HG03520 (cell line): ENCODE data around the gene FBXL17.

Experiments used
- ATAC-seq: cut with Tn5 transposase; IDR thresholded peaks from one replicate; pipeline ENCODE4 v1.9.1; 2021; ENCODE audit warnings: mild to moderate bottlenecking, moderate library complexity; ENCODE audit not compliant: unreplicated experiment

FBXL17 gene

DNA sequence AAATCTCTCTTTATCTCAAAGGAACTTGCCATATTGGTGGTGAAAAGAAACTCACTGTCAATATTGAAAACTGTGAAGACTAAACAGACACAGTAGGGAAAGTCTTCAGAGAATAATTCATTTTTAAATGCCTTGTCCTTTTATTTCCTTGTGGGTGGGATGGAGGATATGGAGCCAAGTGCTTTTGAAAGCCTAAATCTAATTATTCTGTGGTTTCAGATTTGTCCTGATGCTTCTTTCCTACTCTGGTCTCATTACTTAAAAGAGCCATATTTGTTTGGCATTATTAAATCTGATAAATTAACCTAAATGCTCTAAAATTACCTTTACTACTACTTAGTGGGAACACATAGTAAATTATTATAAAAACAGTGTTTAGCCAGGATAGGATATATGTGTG is 452.8 kb downstream of the FBXL17 start:
- no peak for ATAC-seq

DNA sequence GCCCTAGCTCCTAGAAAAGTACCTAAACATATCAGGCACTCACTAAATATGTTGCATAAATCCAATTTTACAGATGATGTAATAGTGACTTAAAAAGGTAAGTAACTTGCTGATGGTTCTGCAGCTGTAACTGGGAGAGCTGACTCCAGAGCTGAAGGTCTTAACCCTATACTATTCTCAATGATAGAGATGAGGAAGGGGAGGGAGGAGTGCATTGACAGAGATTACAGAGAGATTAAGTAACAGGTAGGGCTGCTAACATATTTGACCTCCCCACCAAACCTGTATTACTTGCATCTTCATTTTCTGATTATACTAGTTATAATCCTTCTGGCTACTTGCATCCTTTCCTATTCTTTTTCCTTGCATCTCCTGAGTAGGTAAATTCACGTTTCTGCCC is 455.8 kb downstream of the FBXL17 start:
- ATAC-seq, result no peak

DNA sequence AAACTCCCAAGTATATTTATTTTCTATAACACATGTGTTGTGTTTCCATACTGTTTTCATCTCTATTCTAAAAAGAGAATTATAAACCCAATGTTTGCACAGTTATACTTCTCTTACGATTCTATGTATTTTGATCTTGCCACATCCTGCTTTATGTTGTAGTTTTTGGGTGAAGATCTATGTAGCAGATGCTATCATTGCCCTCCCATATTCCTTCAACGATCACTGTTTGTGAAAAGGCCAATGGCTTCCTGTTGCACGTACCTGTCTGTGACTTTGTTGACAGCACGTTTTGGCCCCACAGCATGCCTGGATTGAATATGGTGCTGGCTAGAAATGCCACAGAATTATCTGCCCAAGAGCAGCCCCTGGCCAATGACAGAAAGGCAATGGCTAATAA is 456.7 kb downstream of the FBXL17 start:
- no peak for ATAC-seq

DNA sequence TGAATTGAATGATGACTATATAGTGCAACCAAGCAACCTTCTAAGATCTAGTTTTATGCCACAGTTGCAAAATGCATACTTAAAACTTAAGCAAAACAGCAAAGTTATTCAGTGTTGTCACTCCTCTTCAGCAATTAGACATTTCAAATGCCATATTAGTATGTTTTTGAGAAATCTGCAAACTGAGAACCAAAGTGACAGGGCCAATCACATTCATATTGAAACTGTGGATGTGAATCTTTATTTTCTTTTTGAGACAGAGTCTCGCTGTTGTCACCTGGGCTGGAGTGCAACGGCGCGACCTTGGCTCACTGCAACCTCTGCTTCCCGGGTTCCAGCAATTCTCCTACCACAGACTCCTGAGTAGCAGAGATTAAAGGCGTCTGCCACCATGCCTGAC is 461.9 kb downstream of the FBXL17 start:
- ATAC-seq, result peak; percentile 62

DNA sequence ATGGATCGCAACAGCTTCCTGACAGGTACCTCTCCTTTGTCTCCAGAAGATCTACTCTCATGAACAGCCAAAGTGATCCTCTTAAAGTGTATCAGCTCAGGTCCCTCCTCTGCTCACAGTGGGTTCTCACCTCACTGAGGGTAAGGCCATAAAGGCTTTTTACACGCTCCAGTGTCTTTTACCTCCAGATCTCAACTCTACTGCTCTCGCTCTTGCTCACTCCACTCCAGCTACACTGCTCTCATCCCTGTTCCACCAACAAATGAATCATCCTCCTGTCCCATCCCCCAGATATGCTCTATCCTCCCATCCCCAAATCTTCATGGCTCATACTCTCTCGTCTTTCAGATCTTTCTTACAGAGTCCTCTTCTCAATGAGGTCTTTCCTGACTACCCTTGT is 462.5 kb downstream of the FBXL17 start:
- ATAC-seq, result no peak

DNA sequence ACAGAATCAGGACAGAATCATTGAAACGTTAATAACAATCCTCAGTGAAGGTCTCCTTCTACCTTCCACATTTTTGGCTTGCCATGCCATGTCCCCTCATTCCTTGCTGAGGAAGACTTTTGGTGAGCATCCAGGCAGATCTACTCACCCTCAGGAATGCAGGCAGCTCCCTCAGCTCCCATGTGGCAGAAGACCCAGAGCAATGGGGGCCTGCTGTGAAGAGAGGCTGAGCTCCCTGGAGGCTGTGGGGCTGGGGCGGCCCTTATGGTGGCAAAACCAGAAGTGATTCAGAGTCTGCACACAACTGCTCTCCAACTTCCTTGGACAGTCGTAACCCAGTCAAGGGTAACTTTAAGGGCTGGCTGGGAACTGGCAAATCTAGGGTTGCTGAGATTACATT is 463.9 kb downstream of the FBXL17 start:
- no peak for ATAC-seq

DNA sequence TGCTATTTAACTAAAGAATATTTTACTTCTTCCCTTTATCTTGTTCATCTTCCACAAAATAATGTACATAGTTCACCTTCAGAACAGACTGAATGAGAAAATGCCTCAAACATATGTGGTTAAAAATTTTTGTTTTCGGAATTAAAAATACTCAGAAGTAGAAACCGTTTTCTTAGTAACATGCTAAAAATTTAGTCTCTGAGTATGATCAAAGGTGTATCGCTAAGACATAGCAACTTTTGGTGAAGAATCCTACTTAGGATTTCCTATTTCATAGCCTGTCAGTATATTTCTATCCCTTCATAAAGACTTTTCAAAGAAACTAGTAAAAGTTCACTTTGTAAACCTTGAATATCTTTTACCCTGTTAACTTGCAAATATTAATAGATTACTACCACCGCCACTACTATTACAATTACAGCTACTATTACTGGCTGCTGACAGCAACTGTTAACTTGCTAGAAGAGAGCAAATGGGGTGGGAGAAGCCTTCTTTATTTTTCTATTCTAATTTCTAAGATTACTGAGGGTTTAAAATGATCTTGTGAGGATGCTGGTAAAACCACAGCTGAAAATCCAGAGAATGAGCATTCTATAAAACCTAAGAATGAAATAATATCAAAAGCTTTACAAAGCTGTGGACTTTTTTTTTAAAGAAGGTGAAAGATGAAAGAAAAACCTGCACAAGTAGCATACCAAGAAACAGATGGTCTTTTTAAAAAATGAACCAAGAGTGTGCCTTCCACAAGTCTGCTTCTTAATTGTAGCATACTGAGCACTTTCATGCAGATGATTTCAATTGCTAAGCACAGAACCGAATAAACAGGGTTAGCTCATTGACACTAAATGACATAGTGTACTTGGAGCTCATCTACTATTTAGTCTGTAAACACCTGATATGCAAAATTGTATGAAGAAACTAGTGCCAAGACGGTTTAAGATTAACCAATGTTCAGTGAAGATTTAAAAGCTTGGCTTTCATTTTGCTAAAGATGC is 464.9 kb downstream of the FBXL17 start:
- ATAC-seq, result no peak

DNA sequence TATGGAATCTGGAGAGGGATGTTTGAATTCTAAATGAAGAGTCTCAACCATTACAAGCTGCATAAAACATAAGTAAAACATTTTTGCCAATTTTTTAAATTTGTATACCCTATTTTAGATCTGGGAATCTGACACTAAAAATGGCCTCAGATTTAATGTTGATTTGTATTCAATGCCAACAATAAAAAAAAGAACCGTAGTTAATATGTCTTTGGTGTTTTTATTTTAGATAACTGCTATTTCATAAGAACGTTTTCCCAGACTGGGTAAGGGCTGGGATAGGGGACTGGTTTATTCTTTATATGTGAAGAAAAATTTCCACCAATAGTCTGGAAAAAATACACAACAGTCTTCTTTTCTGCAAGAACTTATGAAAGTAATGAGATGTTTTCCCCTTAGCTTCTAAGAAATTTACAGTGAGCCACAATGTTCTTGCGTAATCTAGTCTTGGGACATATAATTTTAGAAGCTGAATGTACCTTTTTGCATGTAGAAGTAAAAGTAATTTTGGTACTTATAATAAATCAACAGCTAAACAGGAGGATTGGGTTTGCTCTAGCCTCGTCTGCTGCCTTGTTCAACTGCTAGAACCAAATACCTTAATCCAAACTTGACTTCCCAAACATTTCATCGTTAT is 466.6 kb downstream of the FBXL17 start:
- no peak for ATAC-seq

DNA sequence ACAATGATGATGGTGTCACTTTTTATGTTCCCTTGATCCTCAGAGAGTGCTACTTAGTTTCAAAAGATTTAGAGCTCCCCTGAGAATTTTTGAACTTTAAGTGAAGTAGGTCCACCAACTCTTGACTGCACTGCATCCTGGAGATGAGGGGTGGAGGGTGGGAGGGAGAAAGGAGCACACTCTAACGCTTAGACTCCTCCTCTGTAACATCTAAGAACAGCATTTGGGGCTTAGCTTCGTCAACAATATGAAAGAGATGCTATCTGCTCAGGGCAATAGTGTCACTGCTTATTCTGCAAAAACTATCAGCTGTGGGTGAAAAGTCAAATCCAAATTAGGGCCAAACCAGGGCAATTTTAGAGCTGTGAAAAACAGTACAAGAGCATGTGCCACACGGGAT is 468.4 kb downstream of the FBXL17 start:
- ATAC-seq, result no peak

DNA sequence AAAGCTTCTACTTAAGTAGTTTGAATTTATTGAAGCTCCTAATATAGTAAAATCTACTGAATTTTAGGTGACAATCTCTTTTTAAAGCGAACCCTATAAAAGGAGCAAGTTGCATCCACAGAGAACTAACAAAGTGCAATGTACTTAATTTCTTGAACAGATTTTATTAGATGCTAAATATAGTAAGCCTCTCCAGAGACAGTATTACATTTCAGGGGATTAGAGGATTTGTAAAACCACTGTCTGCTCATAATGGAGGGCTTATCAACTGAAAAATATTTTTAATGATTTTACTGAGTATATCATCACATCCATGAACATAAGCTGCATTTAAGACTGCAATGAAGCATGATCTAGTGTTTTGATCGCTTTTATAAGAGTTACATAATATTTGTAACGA is 481.2 kb downstream of the FBXL17 start:
- ATAC-seq, result no peak

DNA sequence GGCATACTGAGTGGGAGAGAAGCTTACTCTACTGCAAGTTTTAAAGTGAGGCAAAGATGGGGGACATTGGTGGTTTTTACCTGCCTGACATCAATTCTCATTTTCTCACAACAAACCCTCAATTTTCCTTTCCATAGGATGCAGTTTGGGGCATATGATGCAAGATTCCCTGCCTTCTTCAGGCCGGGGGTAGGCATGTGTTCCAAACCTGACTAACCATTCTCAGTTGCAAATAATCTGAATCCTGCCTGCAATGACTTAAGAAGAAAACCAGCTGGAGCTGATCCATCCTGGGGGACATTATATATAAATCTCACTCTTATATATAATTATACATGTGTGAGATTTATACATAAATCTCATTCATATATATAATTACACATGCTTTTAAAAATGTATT is 487.5 kb downstream of the FBXL17 start:
- ATAC-seq, result no peak

DNA sequence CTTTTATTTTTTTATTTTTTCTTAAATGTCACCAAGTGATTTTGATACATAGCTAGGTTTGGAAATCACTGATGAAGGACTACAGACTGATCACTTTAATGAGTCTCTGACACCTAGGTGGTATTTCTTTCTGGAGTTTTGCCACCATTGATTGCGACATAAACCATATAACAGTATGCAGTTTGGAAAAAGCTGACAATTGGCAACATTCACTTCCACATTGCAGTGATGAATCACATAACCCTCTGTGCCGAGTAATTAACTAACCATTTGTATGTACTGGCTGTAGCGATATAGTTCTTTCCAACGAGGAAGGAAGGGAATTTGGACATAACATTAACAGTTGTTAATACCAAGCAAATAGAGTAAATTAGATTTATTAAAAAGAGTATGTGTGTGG is 488.3 kb downstream of the FBXL17 start:
- no peak for ATAC-seq

DNA sequence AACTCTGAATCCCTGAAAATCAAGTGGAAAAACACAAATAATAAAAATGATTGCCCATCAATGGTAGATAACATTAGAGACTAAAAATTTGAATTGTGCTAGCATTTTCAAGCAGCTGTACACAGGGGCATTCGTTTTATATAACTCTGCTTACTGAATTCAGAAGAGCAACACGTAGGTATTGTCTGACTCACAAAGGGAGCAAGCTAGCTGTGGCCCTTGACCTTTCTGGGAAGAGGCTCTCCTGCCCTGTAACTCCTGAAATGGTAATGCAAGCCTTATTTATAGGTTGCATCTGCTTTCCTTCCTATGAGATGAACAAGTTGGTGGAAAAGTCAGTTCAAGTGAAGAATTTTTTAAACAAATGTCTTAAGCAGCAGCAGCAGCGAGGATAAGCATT is 492.5 kb downstream of the FBXL17 start:
- no peak for ATAC-seq

DNA sequence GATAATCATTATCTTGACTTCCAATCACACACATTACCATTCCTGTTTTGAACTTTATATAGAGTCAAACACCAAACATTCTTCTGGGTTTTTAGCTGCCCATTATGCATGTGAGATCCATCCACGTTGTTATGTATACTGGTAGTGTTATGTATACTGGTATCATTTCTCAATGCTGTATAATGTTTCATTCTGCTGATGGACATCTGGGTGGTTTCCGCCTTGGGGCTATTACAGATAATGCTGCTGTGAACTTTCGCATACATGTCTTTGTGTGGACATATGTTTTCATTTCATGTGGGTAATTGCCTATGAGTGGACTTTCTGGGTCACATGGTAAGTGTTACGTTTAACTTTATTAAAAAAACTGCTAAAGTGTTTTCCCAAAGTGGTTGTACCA is 493.4 kb downstream of the FBXL17 start:
- no peak for ATAC-seq

DNA sequence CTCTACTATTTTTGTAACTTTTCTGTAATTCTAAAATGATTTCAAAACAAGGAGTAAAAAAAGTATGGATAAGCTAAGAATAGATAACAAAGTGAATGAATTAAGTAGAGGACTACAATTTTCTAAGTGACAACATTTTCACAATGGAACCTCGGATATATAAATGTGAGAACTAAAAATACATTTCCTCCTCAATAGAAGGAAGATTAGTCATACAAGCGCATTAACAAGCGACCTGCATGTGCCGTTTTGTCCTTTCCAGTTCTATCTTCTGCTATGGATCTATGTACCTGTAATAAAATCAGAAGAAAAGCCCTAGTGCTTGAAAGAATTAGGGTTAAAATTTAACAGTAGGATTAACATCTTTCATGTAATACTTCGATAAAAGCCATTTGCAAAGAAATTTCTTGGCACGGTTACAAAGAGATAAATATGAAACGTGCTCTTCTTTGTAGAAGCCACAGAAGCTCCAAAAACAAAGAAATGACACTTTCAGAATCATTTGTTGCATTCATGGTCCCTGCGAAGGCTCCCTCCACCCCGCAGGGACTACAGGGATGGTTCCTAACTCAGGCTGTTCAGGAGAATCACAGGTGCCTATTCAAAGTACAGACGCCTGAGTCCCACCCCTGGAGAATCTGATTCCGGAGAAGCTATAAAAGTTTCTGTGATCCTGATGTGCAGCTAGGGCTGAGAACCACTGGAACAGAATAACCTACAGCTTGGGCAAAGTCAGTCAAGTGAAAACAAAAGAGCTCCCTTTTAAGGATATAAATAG is 494.5 kb downstream of the FBXL17 start:
- no peak for ATAC-seq

DNA sequence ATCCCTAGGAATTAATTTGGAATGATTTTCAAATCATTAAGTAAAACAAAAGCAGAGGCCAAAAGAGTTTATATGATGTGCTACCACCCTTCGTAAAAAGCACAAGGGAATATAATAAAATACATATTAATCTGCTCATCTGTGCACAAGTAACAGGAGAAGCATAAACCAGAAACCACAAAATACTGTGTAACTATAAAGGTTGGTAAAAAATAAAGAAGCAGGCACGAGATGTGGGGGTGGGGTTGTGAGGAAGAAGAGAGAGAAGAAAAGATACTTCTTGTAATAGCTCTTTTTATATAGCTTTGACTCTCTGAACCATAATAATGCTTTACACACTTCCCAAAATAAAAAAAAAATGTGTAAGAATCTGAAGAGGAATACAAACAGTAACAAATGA is 496.3 kb downstream of the FBXL17 start:
- ATAC-seq, result no peak

DNA sequence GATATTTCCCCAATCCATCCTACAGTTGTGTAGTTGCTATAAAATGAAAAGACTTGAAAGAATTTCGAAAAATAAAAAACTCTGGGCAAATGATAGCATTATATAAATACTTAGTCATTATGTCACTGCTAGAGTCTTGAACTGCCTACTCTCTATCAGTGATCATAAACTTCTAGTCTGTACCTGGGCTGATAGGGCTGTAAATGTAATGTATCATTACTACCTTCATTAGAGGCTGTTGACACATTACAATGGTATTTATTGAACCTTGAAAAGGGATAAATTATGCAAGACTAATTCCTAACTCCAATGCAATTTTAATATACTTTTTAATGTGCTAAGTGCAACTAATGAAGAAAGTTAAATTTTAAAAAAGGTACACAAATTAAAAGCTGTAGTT is 497.0 kb downstream of the FBXL17 start:
- ATAC-seq, result no peak

DNA sequence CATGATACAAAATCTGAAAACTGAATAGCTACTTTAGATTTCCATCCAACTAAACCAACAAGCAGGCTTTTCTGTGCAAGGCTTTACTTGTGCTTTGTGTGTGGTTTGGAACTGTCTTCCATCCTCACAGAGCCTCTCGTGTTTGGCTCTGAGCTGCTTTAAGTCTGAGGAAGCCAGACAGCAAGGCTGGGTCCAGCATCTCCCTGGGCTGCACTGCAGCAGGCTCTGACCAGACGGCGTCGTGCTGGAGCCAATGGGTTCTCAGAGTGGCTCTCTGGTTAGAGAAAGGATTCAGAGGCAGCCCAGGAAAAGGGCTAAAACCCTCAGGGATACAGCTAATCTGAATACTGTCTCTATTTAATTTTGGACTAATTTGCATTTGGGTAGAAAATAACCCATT is 503.2 kb downstream of the FBXL17 start:
- no peak for ATAC-seq

DNA sequence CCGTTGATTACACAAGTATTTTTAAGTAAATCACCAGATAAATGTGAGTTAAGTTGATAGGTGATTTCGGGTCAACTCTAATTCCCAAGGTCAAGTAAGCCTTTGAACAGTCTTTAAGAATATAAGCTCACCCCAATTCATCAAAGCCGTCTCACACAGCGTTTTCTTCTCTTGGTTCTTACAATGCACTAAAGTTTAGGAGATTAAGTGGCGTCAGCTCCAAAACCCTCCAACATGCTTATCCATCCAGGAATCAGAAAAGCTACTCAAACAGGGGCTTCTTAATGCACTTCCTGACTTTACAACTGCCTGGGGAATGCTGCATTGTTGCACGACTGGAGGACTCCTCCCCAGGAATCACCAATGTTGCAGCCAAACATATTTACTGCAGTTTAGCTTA is 505.0 kb downstream of the FBXL17 start:
- no peak for ATAC-seq

DNA sequence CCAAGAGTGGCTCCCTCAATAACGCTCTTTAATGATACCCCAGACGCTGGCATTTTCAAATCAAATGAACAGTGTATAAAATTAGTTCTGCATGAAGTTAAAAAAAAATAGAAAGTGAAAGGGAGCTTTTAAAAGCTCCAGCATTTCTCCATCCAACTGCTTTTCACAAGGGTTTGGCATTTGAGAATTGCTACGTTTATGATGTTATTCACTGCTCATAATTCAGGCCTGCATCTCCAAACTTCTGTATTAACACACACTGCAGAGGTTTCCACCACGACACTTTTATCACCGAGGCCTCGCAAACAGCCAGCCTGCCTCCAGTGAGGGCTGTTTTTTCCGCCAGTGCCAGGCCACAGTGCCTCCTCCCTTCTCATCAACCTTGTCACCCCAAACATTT is 505.6 kb downstream of the FBXL17 start:
- no peak for ATAC-seq

DNA sequence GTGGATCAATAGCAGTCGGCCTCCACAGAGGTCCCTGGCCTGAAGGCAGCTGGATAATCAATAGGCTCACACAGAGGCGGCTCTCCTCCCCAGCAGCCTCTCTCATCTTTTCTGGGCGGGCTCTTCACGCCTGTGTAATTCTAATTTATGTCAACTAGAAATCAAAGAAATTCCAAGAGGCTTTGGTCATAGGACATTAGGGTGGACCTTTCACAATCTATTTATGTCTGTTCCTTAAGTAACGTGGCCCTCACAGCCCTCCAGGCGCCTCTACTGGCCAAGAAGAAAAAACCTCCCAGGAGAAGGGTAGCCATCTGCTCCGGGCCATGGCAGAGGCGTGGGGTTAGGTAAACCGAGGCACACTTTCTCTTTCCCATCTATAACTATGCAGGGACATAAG is 506.1 kb downstream of the FBXL17 start:
- ATAC-seq, result no peak

DNA sequence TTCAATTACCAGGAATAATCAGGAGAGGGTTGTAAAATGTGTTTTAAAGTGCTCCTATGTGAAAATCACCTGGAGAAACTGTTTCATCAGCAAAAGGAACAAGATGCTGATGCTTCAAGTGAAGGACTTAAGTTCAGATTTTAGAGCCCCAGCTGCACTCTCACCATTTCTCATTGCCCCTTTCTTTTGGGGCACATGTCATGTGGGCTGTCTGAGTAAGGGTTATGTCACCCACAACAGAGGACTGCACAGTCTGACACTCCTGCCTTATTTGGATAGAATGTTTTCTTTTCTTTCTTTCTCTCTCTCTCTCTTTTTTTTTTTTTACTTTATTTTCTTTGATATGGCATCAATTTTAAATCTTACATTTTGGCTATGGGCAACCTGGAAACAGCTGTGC is 507.1 kb downstream of the FBXL17 start:
- no peak for ATAC-seq
